HEK293 (cell line): Measurements from ENCODE around the gene ENPEP.

Source experiments
- KLF17 ChIP-seq: fragments of 450-650 bp; formaldehyde crosslinking; IDR thresholded peaks from 2 replicates; pipeline ENCODE4 v1.5.1; 2016; ENCODE audit warnings: missing biosample characterization, missing genetic modification characterization
- RBAK ChIP-seq: fragments of 450-650 bp; formaldehyde crosslinking; IDR thresholded peaks from 2 replicates; pipeline ENCODE4 v1.5.1; 2016; ENCODE audit warnings: missing biosample characterization, missing genetic modification characterization
- SETDB1 ChIP-seq: IDR thresholded peaks from one replicate; pipeline ENCODE4 v1.6.1; 2017; ENCODE audit warnings: mild to moderate bottlenecking, low read length, moderate library complexity, mixed read lengths; ENCODE audit not compliant: insufficient read length
- YY1 ChIP-seq: fragments of 450-650 bp; formaldehyde crosslinking; IDR thresholded peaks from 2 replicates; pipeline ENCODE4 v1.5.1; 2018; ENCODE audit warnings: missing biosample characterization, missing genetic modification characterization
- ZNF146 ChIP-seq: fragments of 450-650 bp; formaldehyde crosslinking; IDR thresholded peaks from 2 replicates; pipeline ENCODE4 v1.5.1; 2016; ENCODE audit warnings: missing biosample characterization, missing genetic modification characterization
- ZNF292 ChIP-seq: fragments of 450-650 bp; formaldehyde crosslinking; IDR thresholded peaks from 2 replicates; pipeline ENCODE4 v1.5.1; 2016; ENCODE audit warnings: low read depth, missing biosample characterization, missing genetic modification characterization, borderline replicate concordance
- ZNF311 ChIP-seq: fragments of 450-650 bp; formaldehyde crosslinking; IDR thresholded peaks from 2 replicates; pipeline ENCODE4 v1.5.1; 2017; ENCODE audit warnings: missing biosample characterization, missing genetic modification characterization, borderline replicate concordance
- ZNF366 ChIP-seq: fragments of 450-650 bp; formaldehyde crosslinking; conservative IDR thresholded peaks from 2 replicates; pipeline ENCODE4 v1.5.1; 2016; ENCODE audit warnings: missing biosample characterization, missing genetic modification characterization
- ZNF510 ChIP-seq: fragments of 450-650 bp; formaldehyde crosslinking; IDR thresholded peaks from 2 replicates; pipeline ENCODE4 v1.5.1; 2018; ENCODE audit warnings: mild to moderate bottlenecking, missing genetic modification characterization, missing biosample characterization; ENCODE audit not compliant: insufficient replicate concordance
- ZNF629 ChIP-seq: fragments of 450-650 bp; formaldehyde crosslinking; IDR thresholded peaks from 2 replicates; pipeline ENCODE4 v1.5.1; 2017; ENCODE audit warnings: missing biosample characterization, missing genetic modification characterization
- ZNF76 ChIP-seq: fragments of 450-650 bp; formaldehyde crosslinking; IDR thresholded peaks from 2 replicates; pipeline ENCODE4; 2016; ENCODE audit warnings: low read depth, missing biosample characterization, missing genetic modification characterization, borderline replicate concordance
- TF ChIP-seq, protein P1 (sequence below): fragments of 450-650 bp; formaldehyde crosslinking; IDR thresholded peaks from 2 replicates; pipeline ENCODE4 v1.5.1; 2016; ENCODE audit warnings: missing biosample characterization, missing genetic modification characterization

DNA sequence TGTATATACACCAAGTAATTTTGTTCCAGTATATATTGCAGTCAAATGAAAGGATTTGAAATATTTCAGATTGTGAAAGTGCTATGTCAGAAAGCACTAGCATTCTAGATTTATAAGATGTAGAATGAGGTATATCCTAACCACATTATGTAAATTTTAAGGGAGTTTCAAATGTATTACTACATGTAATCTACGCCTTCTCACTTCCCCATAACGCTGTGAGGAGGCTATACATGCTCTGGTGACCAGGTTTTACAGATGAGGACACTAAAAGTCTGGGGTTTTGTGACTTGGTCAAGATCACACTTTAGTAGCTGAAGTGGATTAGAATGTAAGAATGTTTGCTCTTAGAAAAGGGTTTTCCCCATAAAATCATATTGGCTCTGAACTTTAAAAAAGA, 8.1 kb downstream of the ENPEP start:
- TF ChIP-seq SETDB1 (no peak), ZNF311 (tag by site-specific recombination) (no peak), ZNF292 (no peak), ZNF76 (tag by site-specific recombination) (no peak), KLF17 (tag by site-specific recombination) (no peak), RBAK (tag by site-specific recombination) (no peak), ZNF510 (tag by site-specific recombination) (no peak), ZNF629 (tag by site-specific recombination) (no peak), ZNF146 (tag by site-specific recombination) (no peak), YY1 (no peak), ZNF366 (tag by site-specific recombination) (no peak)
- TF ChIP-seq, protein P1, sequence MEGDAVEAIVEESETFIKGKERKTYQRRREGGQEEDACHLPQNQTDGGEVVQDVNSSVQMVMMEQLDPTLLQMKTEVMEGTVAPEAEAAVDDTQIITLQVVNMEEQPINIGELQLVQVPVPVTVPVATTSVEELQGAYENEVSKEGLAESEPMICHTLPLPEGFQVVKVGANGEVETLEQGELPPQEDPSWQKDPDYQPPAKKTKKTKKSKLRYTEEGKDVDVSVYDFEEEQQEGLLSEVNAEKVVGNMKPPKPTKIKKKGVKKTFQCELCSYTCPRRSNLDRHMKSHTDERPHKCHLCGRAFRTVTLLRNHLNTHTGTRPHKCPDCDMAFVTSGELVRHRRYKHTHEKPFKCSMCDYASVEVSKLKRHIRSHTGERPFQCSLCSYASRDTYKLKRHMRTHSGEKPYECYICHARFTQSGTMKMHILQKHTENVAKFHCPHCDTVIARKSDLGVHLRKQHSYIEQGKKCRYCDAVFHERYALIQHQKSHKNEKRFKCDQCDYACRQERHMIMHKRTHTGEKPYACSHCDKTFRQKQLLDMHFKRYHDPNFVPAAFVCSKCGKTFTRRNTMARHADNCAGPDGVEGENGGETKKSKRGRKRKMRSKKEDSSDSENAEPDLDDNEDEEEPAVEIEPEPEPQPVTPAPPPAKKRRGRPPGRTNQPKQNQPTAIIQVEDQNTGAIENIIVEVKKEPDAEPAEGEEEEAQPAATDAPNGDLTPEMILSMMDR (tag by site-specific recombination) = no peak
